Right cardiac atrium (tissue), 5 donors: ENCODE measurements around the gene PRTN3. TPM values are rescaled to one million over a fixed set of nuclear protein-coding genes. Genes with fewer than 3 reads are reported as not detected.

ENCODE experiments used
- microRNA-seq, 2 donors: library from miRNA; unstranded; fragments of <30 nt; microRNA quantifications; one replicate each; pipeline ENCODE4 v1.2.0, GENCODE V29; 2020 to 2021
- polyA plus RNA-seq: library from polyadenylated mRNA; stranded (reverse); fragments of 200-250 nt; gene quantifications from one replicate; pipeline ENCODE4 v1.2.3, GENCODE V29; 2013
- total RNA-seq, 4 donors: library from RNA; stranded (reverse); fragmentation: NEBNext Ultra II Directional; extraction: Animal tissue kit (Norgen Biotek cat#: 25700); gene quantifications; one replicate each; pipeline ENCODE4 v1.2.1, GENCODE V29; 2021
- donor health status: healthy with polysubstance abuse.
- donor health status: DM: no; HTN: yes; CAD: no.
- donor health status: DM: no; HTN: no; CAD: no.
- donor health status: DM: no; HTN: yes; CAD: no; lungs with severe emphysema.
- donor health status: DM: yes; HTN: yes; CAD: no.

The PRTN3 gene
- total and polyA plus RNA-seq, 5 donors, result not detected

Small RNA genes within 50 kb of the gene (microRNA-seq; reads per million reads assigned to microRNA genes)
- gene MIR3187, result 3.8 to 6.4 reads per million in 2 donors
- gene MIR4745, result 0.54 to 1.7 reads per million in 2 donors

Other genes starting within 250 kb of the PRTN3 start
- 10 to 100 TPM; 36.1 to 46.4 (median 45.1) TPM for gene POLRMT, start 207.5 kb upstream of the PRTN3 start, total RNA-seq
- gene POLRMT, start 207.5 kb upstream of the PRTN3 start, polyA plus RNA-seq, result 36.8 TPM
- under 1 TPM in 3 of 4 donors, not detected in 1; 0.15 to 0.34 (median 0.17) TPM for gene FGF22, start 201.1 kb upstream of the PRTN3 start, total RNA-seq
- 0.23 TPM for gene FGF22, start 201.1 kb upstream of the PRTN3 start, polyA plus RNA-seq
- gene RNF126, start 177.8 kb upstream of the PRTN3 start, total RNA-seq, result 10 to 100 TPM; 21.7 to 37.6 (median 28.0) TPM
- 24.5 TPM for gene RNF126, start 177.8 kb upstream of the PRTN3 start, polyA plus RNA-seq
- 100 to 1,000 TPM in 1 of 4 donors, 10 to 100 TPM in 3; 47.1 to 110 (median 61.9) TPM for gene FSTL3, start 164.6 kb upstream of the PRTN3 start, total RNA-seq
- gene FSTL3, start 164.6 kb upstream of the PRTN3 start, polyA plus RNA-seq, result 64.1 TPM
- gene PRSS57, start 145.5 kb upstream of the PRTN3 start, total RNA-seq, result not detected
- gene PRSS57, start 145.5 kb upstream of the PRTN3 start, polyA plus RNA-seq, result not detected
- 10 to 100 TPM; 34.9 to 84.9 (median 46.9) TPM for gene PALM, start 132.1 kb upstream of the PRTN3 start, total RNA-seq
- gene PALM, start 132.1 kb upstream of the PRTN3 start, polyA plus RNA-seq, result 30.3 TPM
- under 1 TPM in 1 of 4 donors, not detected in 3; 0.22 TPM for gene MISP, start 89.9 kb upstream of the PRTN3 start, total RNA-seq
- 0.02 TPM for gene MISP, start 89.9 kb upstream of the PRTN3 start, polyA plus RNA-seq
- gene PTBP1, start 43.5 kb upstream of the PRTN3 start, total RNA-seq, result 100 to 1,000 TPM in 1 of 4 donors, 10 to 100 TPM in 3; 67.5 to 119 (median 82.3) TPM
- 42.9 TPM for gene PTBP1, start 43.5 kb upstream of the PRTN3 start, polyA plus RNA-seq
- not detected for gene PLPPR3, start 19.0 kb upstream of the PRTN3 start, total RNA-seq
- gene PLPPR3, start 19.0 kb upstream of the PRTN3 start, polyA plus RNA-seq, result 0.05 TPM
- not detected for gene AZU1, start 13.2 kb upstream of the PRTN3 start, total RNA-seq
- gene AZU1, start 13.2 kb upstream of the PRTN3 start, polyA plus RNA-seq, result 0.11 TPM
- 1 to 10 TPM in 3 of 4 donors, under 1 TPM in 1; 0.85 to 2.6 (median 1.9) TPM for gene ELANE, start 11.3 kb downstream of the PRTN3 start, total RNA-seq
- gene ELANE, start 11.3 kb downstream of the PRTN3 start, polyA plus RNA-seq, result 3.4 TPM
- gene CFD, start 18.7 kb downstream of the PRTN3 start, total RNA-seq, result 100 to 1,000 TPM; 221 to 590 (median 310) TPM
- 869 TPM for gene CFD, start 18.7 kb downstream of the PRTN3 start, polyA plus RNA-seq
- 10 to 100 TPM; 23.9 to 28.4 (median 25.4) TPM for gene MED16, start 52.2 kb downstream of the PRTN3 start, total RNA-seq
- 21.3 TPM for gene MED16, start 52.2 kb downstream of the PRTN3 start, polyA plus RNA-seq
- not detected for gene RNU6-9, start 52.5 kb downstream of the PRTN3 start, total RNA-seq
- gene RNU6-9, start 52.5 kb downstream of the PRTN3 start, polyA plus RNA-seq, result not detected
- gene R3HDM4, start 72.2 kb downstream of the PRTN3 start, total RNA-seq, result 10 to 100 TPM; 18.6 to 31.2 (median 21.2) TPM
- gene R3HDM4, start 72.2 kb downstream of the PRTN3 start, polyA plus RNA-seq, result 25.8 TPM
- not detected for gene KISS1R, start 76.3 kb downstream of the PRTN3 start, total RNA-seq
- gene KISS1R, start 76.3 kb downstream of the PRTN3 start, polyA plus RNA-seq, result not detected
- gene ARID3A, start 85.0 kb downstream of the PRTN3 start, total RNA-seq, result 1 to 10 TPM; 4.2 to 6.2 (median 5.6) TPM
- gene ARID3A, start 85.0 kb downstream of the PRTN3 start, polyA plus RNA-seq, result 3.3 TPM
- 10 to 100 TPM; 12.2 to 24.0 (median 15.8) TPM for gene WDR18, start 143.3 kb downstream of the PRTN3 start, total RNA-seq
- gene WDR18, start 143.3 kb downstream of the PRTN3 start, polyA plus RNA-seq, result 22.5 TPM
- under 1 TPM in 1 of 4 donors, not detected in 3; 0.06 TPM for gene GRIN3B, start 159.4 kb downstream of the PRTN3 start, total RNA-seq
- not detected for gene GRIN3B, start 159.4 kb downstream of the PRTN3 start, polyA plus RNA-seq
- 100 to 1,000 TPM; 127 to 161 (median 143) TPM for gene TMEM259, start 180.1 kb downstream of the PRTN3 start, total RNA-seq
- gene TMEM259, start 180.1 kb downstream of the PRTN3 start, polyA plus RNA-seq, result 164 TPM
- not detected for gene RNU6-2, start 180.5 kb downstream of the PRTN3 start, total RNA-seq
- not detected for gene RNU6-2, start 180.5 kb downstream of the PRTN3 start, polyA plus RNA-seq
- 10 to 100 TPM; 57.4 to 75.9 (median 63.8) TPM for gene CNN2, start 185.6 kb downstream of the PRTN3 start, total RNA-seq
- 52.1 TPM for gene CNN2, start 185.6 kb downstream of the PRTN3 start, polyA plus RNA-seq
- gene ABCA7, start 199.1 kb downstream of the PRTN3 start, total RNA-seq, result 10 to 100 TPM in 1 of 4 donors, 1 to 10 TPM in 3; 7.3 to 10.4 (median 8.7) TPM
- 9.1 TPM for gene ABCA7, start 199.1 kb downstream of the PRTN3 start, polyA plus RNA-seq
- 10 to 100 TPM in 1 of 4 donors, 1 to 10 TPM in 3; 7.7 to 10.4 (median 9.2) TPM for gene ARHGAP45, start 226.2 kb downstream of the PRTN3 start, total RNA-seq
- gene ARHGAP45, start 226.2 kb downstream of the PRTN3 start, polyA plus RNA-seq, result 5.9 TPM